HG03469 (cell line): ENCODE data around the gene NAV2.

Source experiments
- ATAC-seq: cut with Tn5 transposase; IDR thresholded peaks from one replicate; pipeline ENCODE4 v1.9.1; 2021; ENCODE audit warnings: mild to moderate bottlenecking, moderate library complexity, moderate number of reproducible peaks; ENCODE audit not compliant: unreplicated experiment

The NAV2 gene

DNA sequence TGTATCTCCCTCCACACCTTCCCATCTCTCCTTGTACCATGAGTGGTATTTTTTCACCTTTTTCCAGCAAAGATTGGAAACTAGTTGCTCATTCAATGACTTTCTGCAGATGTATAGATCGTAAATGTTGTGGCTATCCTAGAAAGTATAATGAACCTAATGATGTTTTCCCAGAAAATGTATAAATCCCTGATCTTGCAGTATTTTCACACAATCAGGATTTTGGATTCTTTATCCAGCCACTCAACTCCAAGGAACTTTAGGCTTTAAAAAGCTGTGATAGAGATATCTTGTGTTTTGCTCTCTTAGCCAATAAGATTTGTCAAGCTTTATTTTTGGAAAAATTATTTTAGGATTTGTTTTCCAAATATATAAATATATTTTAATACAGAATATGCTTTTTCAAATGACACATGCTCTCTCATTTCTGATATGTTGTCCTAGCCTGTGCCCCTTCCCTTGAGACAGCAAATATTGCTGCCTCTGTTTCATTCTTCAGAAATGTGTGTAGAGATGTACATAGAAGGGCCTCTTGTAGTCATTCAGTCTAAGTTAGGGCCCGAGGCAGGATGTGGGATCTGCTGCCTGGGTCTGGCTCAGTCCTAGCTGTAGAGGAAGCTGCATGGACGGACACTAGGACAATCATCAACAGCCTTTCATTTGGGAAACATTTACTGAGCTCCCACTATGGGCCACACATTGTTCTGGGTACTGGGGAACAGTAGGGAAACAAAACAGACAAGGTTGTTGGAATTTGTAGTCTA is 62.4 kb downstream of the NAV2 start:
- ATAC-seq = no peak

DNA sequence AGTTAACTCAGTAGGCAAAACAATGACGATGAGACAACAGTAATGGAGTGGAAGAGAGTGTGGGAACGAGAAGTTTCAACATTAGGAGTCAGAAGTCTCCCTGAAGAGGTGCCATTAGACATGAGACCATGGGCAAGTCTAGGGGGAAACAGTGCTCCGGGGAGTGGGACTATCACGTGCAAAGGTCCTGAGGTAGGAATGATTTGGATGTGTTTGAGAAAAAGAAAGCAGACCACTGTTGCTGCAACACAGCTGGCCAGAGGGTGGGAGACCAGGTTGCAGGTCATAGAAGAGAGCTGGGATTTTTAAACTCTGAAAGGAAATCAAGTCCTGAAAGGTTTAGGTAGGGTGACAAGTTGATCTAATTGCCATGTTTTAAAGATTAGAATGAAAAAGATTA is 63.0 kb downstream of the NAV2 start:
- ATAC-seq = no peak

DNA sequence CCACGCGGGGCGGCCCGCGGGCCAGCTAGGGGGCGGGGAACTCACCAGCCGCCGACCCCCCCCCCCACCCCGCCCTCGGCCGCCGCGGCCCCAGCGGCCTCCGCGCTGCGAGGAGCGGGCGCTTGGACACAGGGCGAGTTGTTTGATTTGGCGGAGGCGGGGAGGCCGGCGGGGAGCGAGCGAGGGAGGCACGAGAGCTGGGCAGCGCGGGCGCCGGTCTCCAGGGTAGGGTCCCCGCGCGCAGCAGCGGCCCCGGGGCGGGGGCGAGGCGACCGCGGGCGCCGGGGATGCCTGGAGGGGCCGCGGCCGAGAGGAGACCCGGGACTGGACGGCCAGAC is 64.4 kb downstream of the NAV2 start:
- no peak for ATAC-seq

DNA sequence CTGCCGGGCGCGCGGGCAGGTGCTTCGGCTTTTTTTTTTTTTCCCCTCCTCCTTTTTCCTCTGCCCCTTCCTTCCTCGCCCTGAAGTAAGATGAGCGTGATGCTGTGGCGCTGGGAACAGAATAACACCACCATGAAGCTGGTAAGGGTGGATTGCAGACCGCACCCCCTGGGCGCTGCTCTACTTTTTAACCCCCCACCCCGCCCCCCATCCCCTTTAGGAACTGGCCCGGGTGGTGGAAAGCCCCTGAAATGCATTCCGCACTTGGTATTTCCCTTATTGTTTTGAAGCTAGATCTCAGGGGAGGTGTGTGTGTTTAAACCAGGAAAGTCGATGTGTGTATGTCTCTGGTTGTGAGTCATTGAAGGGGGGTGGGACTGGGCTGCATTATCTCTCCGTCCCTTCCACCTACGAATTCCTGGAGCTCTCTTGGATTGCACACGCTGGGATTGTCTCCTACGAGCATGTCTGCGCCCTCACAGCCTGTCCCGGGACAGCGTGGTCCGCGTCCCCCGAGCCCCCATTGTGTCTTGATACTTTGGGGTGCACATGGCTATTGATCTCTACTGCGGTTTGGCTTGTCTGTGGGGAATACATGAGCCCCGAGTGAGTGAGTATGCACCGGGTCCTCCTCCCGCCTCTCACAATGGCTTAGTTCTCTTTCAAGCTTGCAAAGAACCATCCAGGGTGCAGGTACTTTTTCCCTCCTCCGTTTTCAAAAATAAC is 64.9 kb downstream of the NAV2 start:
- peak; percentile 45 for ATAC-seq

DNA sequence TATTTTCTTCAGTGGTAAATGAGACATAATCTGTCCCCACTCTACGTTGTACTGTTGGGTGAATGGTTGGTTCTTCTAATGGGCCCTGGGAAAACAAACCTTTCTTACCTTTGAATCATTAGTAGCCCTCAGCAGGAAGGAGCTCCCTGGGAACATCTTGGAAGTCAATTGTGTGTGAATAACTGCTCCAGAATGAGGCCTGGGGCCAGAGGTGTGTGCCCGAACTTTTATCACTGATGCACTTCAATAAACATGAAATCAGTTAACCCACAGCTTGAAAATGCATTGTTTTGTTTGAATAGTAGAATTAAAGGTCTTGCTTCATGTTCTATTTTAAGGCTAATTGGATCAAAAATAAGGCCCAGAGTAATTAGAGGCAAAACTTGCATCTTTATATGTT is 67.1 kb downstream of the NAV2 start:
- no peak for ATAC-seq

DNA sequence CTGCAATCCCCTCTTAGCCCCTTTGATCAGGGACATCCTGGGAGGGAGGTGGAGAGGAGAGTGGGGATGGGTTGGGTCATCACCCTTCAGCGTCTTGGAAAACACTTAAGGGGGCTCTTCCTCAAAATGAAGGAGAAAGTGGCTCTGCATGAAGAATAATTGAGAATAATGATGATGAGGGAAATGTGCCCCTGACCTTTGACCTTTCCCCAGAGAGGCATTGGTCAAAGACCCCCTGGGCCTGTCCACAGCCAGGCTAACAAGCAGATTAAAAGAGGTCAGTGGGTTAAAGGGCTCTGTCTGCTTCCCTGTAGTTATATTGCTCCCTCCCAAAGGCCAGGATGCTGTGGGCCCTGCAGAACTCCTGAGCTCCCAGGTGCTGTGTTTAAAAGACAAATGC is 68.7 kb downstream of the NAV2 start:
- no peak for ATAC-seq

DNA sequence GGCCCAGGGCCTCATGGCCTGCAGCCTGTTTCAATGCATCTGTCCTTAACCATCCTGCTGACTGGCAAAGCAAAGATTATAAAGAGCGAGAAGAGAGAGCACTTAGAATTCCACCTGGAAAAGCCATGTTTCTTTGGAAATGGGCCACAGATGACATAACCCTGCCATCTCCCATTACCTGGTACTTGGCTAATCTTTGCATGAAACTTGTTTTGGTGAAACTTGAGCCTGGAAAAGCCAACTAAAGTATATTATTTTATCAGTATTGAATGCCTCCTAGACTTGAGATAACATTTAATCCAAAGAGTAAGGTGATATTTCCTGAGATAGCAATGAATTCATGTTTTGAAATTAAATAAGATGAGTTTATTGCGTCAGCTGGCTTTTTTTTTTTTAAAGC is 72.6 kb downstream of the NAV2 start:
- ATAC-seq = no peak

DNA sequence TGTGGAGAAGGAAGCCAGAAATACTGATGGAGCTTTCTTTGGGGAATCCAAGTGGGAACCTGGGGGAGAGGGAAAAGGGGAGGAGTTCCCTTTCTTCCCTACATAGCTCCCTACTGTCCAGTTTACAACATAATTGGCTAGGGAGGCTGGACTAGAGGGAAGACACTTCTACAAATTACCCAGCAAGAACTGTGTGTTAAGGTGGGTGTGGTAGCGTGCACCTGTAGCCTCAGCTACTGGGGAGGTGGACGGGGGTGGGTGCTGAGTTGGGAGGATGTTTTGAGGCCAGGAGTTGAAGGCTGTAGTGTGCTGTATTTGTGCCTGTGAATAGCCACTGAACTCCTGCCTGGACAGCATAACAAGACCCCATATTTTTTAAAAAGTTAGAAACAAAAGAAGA is 74.0 kb downstream of the NAV2 start:
- ATAC-seq = no peak

DNA sequence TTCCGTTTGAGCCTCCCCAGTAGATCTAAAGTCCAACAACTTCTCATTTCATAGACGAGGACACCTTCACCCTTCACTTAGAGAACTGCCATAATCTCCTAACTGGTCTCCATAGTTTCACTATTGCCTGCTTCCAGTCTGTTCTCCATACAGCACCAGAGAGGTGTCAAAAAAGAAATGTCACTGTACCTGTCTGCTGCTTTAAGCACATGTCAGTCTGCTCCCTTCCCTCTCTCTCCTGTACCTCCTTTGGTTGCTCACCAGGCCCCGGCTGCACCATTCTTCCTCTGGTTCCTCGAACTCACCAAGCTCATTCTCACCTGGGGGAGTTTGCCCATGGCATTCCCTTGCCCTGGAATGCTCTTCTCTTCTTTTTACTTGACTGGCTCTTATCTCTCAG is 75.8 kb downstream of the NAV2 start:
- no peak for ATAC-seq

DNA sequence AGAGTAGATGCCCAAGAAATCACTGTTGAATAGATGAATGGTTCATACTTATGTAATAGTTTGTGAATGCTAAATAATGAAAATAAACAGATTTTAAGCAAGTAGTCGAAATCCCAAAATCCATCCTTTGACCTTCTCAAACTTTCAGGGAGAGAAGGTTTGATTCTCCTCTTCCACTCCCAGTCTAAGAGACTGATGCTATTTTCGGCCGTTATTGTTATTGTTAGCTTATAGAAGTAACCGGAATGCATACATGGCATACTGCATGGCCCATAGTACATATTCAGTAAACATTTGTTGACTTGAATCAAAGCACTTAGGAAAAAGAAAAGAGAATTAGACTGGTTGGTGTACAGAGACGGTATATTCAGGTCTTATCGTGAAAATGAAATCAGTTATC is 76.6 kb downstream of the NAV2 start:
- ATAC-seq = no peak

DNA sequence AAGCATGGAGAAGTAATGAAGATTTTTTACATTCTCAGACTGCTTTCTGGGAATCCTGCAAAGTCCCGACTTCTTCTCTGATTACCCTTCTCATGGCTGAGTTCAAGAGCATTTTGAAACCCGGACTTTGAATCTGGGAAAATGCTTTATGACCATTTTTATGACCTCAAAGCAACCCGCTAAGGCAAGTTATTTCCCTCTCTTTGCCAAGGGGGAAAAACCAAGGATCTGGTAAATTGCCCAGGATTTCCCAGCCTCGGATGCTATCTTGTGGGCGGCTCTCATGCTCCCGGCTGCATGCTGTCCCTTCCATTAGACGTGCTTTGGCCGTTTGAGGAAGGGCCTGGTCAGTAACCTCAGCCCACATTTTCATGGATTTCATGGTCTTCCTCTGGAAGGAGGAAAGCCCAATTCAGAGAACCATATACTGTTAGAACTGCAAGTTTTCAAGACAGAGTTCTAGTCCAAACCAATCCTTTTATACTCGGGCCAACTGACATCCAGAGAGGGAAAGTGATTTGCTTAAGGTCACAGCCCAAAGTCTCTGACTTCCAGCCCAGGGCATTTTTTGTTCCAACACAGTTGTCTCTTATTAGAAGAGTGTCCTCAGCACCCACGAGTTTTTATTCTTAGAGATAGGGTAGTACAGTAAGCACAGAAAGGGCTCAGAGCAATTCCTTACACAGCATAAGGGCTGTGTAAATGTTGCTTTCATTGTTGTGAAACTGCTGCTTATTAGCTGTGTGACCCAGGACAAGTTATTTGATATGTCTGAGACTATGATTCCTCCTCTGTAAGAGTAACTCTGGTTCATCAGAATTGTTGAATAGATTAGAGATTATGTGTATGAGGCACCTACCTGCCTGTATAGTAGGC is 77.4 kb downstream of the NAV2 start:
- ATAC-seq = no peak

DNA sequence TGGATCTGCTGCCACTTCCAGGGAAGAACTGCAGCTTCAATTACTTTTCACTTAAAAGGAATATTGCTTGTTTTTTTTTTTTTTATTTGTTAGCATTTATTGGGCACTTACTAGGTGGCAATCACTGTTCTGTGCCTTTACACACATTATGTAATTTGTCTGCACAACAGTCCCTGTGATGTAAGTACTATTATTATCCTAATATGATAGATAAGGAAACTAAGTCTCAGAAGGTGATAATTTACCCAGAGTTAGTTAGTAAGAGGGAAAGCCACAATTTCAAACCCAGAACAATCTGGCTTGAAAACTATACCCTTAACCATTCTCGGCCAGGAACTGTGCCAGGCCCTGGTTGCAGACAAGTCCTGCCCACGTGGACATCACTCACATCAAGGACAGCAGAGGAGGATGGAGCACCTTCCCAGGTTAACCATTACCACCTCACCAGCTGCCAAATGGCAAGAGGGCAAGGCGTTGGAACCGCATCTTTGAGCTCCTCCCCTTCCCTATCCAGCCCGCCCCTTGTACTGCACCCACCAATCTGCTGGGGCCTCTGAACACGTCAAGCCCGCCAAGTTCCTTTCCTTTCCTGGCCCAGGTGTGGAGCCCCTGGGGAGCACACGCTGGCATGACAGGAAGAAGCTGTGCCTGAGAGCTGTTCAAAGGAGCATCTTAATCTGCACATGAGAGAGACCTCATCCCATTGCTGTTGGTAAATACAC is 78.4 kb downstream of the NAV2 start:
- no peak for ATAC-seq

DNA sequence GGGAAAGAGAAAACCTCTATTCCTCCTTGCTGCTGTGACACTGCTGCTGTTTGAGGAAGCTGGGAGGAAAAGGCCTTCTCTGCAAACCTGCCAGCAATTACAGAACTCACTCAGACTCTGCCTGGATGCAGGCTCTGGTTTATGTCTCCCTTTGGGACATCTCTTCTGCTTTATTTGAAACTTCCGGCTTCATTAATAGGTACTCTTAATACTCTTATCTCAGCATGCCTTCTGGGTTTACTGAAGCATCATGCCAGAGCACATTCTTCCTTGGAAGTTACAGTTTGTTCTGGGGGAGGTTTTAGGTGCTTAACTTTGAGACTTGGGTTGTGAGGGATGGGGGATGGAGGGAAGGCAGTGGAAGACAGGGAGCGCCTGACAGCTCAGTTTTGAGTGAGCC is 79.9 kb downstream of the NAV2 start:
- no peak for ATAC-seq

DNA sequence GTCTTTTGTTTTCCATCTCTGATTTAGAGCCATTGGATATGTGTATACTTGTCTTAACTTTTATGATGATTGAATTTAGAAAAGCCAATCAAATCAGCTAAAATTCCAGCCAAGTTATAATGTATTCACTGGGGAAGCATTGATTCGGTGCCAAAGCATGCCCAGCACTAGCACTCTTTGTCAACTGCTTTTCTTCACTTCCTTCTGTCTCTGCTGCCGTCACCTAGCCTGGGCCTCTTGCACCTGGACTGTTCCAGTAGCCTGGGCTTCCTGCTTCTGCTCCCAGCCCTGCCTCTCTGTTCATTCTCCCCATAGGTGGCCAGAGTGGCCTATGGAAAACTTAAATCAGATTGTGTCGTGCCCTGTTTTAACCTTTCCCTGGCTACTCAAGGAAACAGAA is 80.7 kb downstream of the NAV2 start:
- ATAC-seq = no peak

DNA sequence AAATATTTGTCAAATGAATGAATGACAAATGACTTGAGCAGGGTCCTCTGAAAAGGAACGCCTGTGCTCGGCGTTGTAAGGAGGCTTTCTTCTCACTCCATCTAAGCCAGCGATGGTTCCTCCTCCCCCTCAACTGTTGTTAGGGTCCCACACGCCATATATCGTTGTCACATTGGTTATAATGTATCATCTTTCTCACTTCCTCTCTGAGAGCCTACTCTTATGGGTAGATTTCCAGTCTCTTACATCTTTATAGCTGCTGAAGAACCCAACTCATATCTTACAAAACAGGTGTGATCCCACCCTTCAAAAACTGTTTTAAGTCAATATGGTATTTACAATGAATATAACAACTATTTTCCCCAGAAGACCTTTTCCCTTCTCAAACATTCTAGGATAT is 81.5 kb downstream of the NAV2 start:
- ATAC-seq = no peak

DNA sequence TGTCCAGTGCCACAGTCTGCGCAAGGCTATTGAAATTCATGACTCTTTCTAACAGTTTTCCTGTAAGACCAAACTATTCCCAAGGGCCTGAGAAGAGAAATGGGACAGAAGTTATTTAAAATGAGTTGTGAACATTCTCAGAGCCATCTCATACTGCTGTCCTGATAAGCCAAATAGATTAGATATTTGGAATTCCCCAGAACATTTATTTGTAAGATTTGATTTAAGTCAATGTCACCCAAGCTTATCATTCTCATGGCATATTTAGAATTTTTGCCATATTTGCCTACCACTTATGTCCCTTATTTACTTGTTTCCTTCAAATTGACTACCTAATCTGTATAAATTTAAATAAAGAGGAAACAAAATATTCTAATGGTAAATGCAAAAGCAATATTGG is 82.4 kb downstream of the NAV2 start:
- ATAC-seq = no peak

DNA sequence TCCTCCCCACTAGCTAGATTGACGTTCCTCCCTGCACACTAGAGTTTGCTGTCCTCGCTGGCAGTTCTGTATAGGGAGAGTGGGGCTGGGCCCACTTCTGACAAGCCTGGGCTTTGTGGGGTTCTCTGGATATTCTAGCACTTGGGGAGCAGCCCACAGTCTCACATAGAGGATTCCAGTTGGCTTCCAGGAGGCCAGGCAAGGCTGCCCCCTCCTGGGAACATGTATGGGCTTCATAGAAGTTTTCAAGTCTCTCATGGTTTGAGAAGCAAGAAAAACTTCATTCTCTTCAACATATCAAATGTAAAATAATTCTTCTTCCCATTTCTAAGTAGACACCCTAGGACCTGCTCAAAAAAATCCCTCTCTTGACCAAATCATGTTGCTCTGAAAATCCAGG is 87.5 kb downstream of the NAV2 start:
- no peak for ATAC-seq

DNA sequence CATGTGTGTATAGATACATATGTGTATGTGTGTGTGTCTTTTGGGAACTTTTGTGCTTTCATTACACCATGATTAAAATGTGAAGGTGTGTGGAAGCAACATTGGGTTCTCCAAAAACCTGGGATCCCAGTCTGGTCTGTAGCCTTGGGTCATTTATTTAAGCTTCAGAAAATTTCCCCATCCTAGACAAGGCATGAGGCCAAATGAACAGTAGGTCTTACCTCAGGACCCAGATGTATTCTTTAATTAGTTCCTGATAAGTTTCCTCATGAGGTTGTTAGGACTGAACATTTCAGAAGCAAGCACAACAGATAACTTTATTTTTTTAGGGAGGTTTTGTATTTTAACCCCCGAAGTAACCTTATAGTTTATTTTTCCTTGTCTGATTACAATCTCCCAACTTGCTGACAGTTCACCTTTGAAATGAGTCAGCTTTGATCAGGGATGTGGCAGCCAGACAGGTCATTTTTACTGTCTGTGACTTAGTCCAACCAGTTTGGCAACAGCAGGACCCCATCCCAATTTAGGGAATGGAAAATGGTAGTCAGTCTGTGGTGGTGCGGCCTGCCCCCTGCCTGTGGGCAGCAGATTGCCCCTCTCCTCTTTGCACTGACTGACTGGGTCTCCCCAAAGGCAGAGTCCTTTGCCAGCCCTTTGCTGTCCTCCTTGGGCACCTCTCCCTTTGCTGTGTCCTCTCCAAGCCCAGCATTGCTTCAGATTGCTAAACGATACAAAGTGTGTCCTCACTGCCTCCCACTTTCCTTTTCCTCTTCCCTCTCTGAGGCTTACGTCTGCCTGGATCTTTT is 88.3 kb downstream of the NAV2 start:
- no peak for ATAC-seq

DNA sequence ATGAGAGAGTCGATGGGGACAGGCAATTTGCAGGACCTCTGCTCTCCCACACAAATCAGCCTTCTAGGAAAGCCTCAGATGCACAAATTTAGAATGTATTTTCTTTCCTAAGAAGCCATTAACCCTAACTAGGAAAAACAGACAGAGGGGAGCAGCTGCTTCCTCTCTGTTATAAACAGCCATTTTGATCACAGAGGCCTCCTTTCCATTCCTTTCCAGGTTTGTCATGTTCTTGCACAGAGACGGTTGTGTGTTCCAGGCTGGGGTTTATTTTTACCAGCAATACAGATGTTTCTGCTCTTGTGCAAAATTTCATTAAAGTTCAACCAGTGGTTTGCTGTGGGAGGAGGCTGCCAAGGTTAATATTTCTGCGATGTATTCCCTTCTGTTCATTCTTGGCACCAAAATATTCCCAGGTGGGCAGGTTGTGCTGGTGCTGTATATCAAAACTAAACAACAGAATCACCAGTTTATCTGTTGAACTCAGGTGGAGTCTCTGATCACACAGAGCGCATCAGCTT is 90.2 kb downstream of the NAV2 start:
- ATAC-seq = no peak

DNA sequence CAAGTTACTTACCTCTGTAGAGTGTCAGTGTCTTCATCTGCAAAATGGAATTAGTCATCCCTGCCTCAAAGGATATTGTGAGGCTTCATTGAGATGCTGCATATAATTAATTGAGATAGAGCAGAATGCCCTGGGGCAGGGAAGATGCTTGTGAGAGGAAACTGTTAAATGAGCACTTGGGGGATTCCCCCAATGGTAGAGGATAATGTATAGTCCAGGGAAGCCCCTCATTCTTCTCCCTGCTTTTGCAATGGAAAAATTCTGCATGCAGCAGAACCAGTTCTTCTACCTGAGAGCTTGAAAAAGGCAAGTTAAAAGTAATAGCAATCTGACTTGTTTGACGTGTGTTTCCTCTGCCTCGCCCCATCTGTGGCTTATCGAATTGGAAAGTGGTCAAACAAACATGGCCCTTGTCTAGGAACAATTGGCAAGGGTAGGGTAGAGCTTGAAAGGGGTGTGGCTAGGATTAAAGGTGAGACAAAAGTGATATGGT is 90.9 kb downstream of the NAV2 start:
- ATAC-seq = no peak
